ENCODE data around the gene PRR22.
A peak's percentile ranks its signal among the peaks of the same experiment; 100 is the strongest.

Gene PRR22

DNA sequence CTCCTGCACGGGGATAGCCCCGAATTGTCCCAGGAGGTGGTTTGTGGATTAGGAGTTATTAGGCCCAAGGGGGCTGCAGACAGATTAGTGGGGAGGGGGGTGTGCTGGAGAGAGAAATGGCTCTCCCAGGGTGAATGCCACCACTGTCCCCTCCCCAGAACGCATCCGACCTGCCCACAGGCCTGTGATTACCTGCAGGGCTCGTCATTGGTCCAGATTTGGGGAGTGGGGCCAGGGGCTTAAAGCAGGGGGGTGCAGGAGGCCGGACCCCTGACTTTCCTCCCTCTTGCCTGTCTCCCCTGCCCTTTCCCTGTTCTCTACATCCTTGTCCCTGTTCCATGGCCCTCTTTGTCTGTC lies 21.6 kb upstream of the PRR22 start:
- H3F3A ChIP-seq (ENCODE audit: insufficient read depth, low read length): 0 out of 2 replicates have a peak, but pooled peaks cover 6% of the 10 kb centered on the region
- peaks cover 4% of the 10 kb centered on the region; the same call in 1 of the 2 replicates for H3K4me1 ChIP-seq (ENCODE audit: low read length)

DNA sequence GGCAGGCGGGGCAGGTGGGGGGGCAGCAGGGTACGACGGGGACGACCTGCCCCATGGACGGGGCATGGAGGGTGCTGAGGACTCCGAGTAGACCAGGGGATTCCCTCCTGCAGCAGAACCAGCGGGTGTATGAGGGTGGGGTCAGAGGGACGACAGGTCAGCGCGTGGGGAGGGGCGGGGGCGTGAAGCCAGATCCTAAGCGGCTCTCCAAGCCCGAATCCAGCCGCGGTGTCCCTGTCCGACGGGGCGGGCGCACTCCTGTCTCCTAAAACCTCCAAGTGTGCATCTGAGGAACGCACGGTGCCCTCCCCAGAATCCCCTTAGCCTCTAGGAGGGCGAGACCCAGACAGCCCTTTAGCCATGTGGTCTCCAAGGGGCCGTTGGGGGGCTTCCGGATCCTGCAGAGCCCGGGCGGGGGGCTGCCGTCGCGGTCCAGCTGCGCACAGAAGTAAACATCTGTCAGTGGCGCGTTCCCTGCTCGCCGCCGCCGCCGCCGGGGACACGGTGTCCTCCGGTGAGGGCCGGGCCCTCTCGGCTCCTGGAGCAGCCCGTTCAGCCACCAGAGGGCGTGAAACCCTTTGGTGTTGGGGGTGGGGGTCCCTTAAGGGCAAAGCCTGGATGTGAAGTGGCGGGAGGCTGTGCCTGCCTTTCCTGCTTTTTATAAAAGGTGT lies 21.1 kb upstream of the PRR22 start:
- Histone ChIP-seq H3K36me3 (replicated peaks; ENCODE audit: insufficient read depth, low read length) (no peaks in the 10 kb centered on the region), H3K4me2 (ENCODE audit: low read depth, low read length) (peak overlapping the region; percentile 59), H3K79me2 (ENCODE audit: low read length) (peaks cover 4% of the 10 kb centered on the region; the same call in 1 of the 2 replicates), H3K9me3 (replicated peaks; ENCODE audit: insufficient read depth, low read length) (no peaks in the 10 kb centered on the region), H3K27me3 (replicated peaks; ENCODE audit: insufficient read depth, low read length) (peaks cover 16% of the 10 kb centered on the region), H3K9ac (ENCODE audit: low read length) (peak overlapping the region; percentile 36; the same call in 1 of the 2 replicates), H3F3A (ENCODE audit: insufficient read depth, low read length) (0 out of 2 replicates have a peak, but pooled peaks cover 6% of the 10 kb centered on the region), H3K4me3 (ENCODE audit: low read length) (peak overlapping the region; percentile 58), H3K27ac (ENCODE audit: low read length) (no peak overlapping the region), H3K9me2 (replicated peaks; ENCODE audit: insufficient read depth, low read length) (no peaks in the 10 kb centered on the region), H3K4me1 (ENCODE audit: low read length) (peaks cover 7% of the 10 kb centered on the region; the same call in 1 of the 2 replicates), H2AFZ (ENCODE audit: low read length) (peak overlapping the region; percentile 64), H4K20me1 (ENCODE audit: insufficient read depth, low read length) (no peaks in the 10 kb centered on the region; the same call in 1 of the 2 replicates)
- DNase-seq: peak; percentile 68
- TF ChIP-seq CTCF (IDR thresholded peaks at IDR 0.05; ENCODE audit: low read length) (peak; percentile 78), EZH2phosphoT487 (IDR thresholded peaks at IDR 0.05; ENCODE audit: low read length) (no peak), EZH2 (optimal IDR thresholded peaks at IDR 0.05; ENCODE audit: low read depth, low read length) (no peak)

More for the DNA sequence above, 21.6 kb upstream of the PRR22 start:
- no peaks in the 10 kb centered on the region for H3K9me3 ChIP-seq (replicated peaks; ENCODE audit: insufficient read depth, low read length)
- H2AFZ ChIP-seq (ENCODE audit: low read length): no peak overlapping the region
- TF ChIP-seq CTCF (IDR thresholded peaks at IDR 0.05; ENCODE audit: low read length) (no peak), EZH2 (optimal IDR thresholded peaks at IDR 0.05; ENCODE audit: low read depth, low read length) (no peak), EZH2phosphoT487 (IDR thresholded peaks at IDR 0.05; ENCODE audit: low read length) (no peak)
- H3K4me3 ChIP-seq (ENCODE audit: low read length): peak overlapping the region; percentile 58; the same call in 1 of the 2 replicates
- H3K79me2 ChIP-seq (ENCODE audit: low read length): peaks cover 4% of the 10 kb centered on the region; the same call in 1 of the 2 replicates
- no peaks in the 10 kb centered on the region; the same call in 1 of the 2 replicates for H4K20me1 ChIP-seq (ENCODE audit: insufficient read depth, low read length)
- no peak overlapping the region for H3K9ac ChIP-seq (ENCODE audit: low read length)
- peaks cover 15% of the 10 kb centered on the region for H3K27me3 ChIP-seq (replicated peaks; ENCODE audit: insufficient read depth, low read length)
- H3K27ac ChIP-seq (ENCODE audit: low read length): no peak overlapping the region
- no peaks in the 10 kb centered on the region for H3K36me3 ChIP-seq (replicated peaks; ENCODE audit: insufficient read depth, low read length)
- no peak overlapping the region for H3K4me2 ChIP-seq (ENCODE audit: low read depth, low read length)
- no peak for DNase-seq
- H3K9me2 ChIP-seq (replicated peaks; ENCODE audit: insufficient read depth, low read length): no peaks in the 10 kb centered on the region

- Histone ChIP-seq H3K4me1 (ENCODE audit: low read length) (peaks cover 8% of the 10 kb centered on the region; the same call in 1 of the 2 replicates), H3K36me3 (replicated peaks; ENCODE audit: insufficient read depth, low read length) (no peaks in the 10 kb centered on the region), H3K9me2 (replicated peaks; ENCODE audit: insufficient read depth, low read length) (no peaks in the 10 kb centered on the region), H3K27ac (ENCODE audit: low read length) (no peak within 1 kb of the TSS), H3K9me3 (replicated peaks; ENCODE audit: insufficient read depth, low read length) (no peaks in the 10 kb centered on the region), H3K9ac (ENCODE audit: low read length) (peak within 1 kb of the TSS; percentile 36; the same call in 1 of the 2 replicates), H3K79me2 (ENCODE audit: low read length) (peaks cover 4% of the 10 kb centered on the region; the same call in 1 of the 2 replicates), H3K4me3 (ENCODE audit: low read length) (peak within 1 kb of the TSS; percentile 60), H2AFZ (ENCODE audit: low read length) (peak within 1 kb of the TSS; percentile 97), H3F3A (ENCODE audit: insufficient read depth, low read length) (0 out of 2 replicates have a peak, but pooled peaks cover 6% of the 10 kb centered on the region), H4K20me1 (ENCODE audit: insufficient read depth, low read length) (no peaks in the 10 kb centered on the region; the same call in 1 of the 2 replicates), H3K27me3 (replicated peaks; ENCODE audit: insufficient read depth, low read length) (peaks cover 21% of the 10 kb centered on the region), H3K4me2 (ENCODE audit: low read depth, low read length) (peak within 1 kb of the TSS; percentile 98)
- TF ChIP-seq EZH2 (optimal IDR thresholded peaks at IDR 0.05; ENCODE audit: low read depth, low read length): no peak
- no peak for TF ChIP-seq CTCF (IDR thresholded peaks at IDR 0.05; ENCODE audit: low read length)
- no peak for TF ChIP-seq EZH2phosphoT487 (IDR thresholded peaks at IDR 0.05; ENCODE audit: low read length)
- DNase-seq: peak; percentile 55
Observed at GRCh38 chr19:5804516-5805461, 20.2 kb upstream of the PRR22 start, which contains the start of gene NRTN. Gene NRTN, plus strand, starts transcription at chr19:5805067. Its CDS starts 19,099 bp downstream, at chr19:5824166.
